Stimulated activated CD4-positive, alpha-beta T cell treated with anti-CD3 and anti-CD28 coated beads, Interleukin-4, amount 100 ng/mL, for 4 hours (primary cell): ENCODE data around the gene CARS2.
"Not testable (repeated sequence)": the region's sequence is repeated elsewhere in the genome, so short reads cannot be mapped to it uniquely, and the experiment has no call there.

Experiments used
- DNase-seq, 2 experiments: peaks; one replicate each; pipeline ENCODE4 v3.0.0-alpha.2; 2020

Gene CARS2

DNA sequence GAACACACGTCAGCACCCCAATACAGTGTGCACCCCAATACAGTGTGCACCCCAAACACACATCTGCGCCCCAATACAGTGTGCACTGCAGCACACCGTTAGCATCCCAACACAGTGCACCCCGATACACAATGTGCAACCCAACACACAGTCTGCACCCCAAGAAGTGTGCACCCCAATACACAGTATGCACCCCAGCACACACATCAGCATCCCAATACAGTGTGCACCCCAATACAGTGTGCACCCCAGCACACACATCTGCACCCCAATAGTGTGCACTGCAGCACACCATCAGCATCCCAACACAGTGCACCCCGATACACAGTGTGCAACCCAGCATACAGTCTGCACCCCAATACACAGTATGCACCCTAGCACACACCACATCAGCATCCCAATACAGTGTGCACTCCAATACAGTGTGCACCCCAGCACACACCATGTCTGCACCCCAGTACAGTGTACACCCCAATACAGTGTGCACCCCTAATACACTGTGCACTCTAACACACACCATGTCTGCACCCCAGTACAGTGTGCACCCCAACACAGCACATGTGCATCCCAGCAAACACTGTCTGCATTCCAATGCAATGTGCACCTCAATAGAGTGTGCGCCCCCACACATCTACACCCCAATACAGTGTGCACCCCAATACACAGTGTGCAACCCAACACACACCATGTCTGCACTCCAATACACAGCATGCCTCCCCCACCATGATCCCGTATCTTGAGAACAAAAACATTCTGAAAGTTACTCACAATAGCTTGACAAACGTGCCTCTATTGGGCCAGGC is 855 bp upstream of the CARS2 start:
- no peak for DNase-seq

DNA sequence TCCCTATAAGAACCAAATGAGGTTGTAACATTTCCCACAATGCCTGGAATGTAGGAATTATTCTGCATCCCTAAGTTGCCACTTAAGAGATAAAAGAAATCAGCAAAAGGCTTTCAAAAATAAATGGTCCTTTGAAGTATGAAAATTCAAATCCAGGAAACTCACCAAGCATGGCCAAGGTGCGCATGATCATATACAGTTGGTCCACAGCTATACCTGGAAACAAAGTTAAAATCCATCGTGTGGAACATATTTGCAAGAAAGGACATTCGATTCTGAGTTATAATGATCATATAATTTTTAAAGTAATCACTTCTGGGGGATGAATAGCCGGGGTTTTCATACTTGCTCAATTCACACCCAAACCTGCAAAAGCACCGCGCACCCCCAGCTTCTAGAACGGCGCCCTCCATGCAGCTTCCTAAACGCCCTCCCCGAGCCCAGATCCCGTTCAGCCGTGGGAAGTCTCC is 525 bp downstream of the CARS2 start:
- DNase-seq, result no peak

DNA sequence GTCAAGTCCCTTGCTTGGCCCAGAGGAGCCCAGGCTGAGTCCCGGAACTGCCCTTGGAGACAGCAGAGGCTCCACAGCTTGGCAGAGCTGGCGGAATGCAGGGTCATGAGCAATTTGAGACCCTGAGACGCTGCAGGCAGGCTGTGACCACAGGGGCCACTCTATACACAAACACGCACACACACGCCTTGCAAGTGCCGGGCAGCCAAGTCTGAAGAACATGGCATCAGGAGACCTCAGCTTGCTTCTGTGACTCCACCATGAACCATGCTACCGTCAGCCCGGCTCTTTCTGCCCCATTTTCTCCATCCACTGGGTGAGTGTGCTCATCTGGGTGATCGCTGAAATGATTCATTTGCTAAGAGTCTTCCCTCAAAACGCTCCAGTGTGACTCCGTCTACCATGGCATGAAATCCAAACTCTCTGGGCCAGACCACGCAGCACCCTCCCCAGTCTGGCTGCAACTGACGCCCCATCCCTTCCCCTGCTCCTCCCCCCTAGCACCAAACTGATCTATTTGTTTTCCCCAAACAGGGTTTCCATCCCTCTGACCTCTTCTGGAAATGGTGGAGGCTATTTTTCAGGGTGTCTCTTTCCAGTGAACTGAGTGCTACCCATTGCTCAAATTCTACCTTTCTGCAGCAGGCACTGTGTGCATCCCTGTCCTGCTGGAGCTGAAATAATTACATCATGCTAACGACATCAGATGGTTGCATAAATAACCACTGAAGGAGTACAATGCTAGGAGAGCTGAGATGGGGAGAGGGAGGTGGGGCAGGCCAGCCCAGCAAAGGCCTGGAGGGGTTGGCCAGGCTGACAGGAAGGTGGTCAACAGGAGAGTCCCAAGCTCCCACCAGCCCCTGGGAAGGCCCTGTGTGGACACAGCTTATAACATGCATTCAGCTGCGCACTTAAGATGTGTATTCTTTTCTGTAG is 3.1 kb downstream of the CARS2 start:
- no peak for DNase-seq

GRCh38 chr13:110702089-110702488 is 3.8 kb downstream of the CARS2 start:
- no peak for DNase-seq

GRCh38 chr13:110701061-110701460 is 4.9 kb downstream of the CARS2 start:
- not testable (repeated sequence) for DNase-seq

DNA sequence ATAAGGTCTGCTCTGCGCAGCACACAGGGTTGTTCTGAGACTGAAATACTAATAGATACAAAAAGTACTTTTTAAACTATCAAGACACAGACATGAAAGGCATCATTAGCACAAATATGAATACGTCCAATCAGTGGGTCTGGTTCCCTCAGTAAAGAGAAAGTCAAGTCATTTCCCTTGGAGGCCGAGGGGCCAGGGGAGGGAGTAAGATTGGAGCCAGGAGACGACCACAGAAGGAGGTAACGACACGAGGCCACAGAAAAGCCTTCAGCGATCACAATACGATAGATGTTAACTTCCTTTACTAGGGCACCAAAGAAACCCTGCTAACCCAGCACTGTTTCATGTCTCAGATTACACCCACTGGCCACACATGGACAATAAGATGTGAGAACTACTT is 5.3 kb downstream of the CARS2 start:
- DNase-seq, result no peak

DNA sequence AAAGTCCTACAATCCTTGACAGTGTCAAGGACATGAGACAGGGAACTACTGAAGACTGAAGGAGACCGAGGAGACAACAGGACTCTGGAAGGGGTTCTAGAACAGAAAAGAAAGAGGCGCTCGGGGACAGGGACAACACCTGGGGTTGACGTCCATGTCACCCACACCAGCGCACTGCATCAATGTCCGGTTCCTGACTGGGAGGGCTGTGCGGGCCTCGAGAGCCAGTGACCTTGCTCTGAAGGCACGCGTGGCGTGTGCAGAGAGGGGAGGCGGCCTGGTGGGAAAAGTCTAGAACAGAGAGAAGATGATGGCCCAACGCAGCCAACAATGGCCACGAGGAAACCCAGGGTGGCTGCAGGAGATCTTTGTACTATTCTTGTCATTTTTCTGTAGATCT is 5.7 kb downstream of the CARS2 start:
- no peak for DNase-seq

DNA sequence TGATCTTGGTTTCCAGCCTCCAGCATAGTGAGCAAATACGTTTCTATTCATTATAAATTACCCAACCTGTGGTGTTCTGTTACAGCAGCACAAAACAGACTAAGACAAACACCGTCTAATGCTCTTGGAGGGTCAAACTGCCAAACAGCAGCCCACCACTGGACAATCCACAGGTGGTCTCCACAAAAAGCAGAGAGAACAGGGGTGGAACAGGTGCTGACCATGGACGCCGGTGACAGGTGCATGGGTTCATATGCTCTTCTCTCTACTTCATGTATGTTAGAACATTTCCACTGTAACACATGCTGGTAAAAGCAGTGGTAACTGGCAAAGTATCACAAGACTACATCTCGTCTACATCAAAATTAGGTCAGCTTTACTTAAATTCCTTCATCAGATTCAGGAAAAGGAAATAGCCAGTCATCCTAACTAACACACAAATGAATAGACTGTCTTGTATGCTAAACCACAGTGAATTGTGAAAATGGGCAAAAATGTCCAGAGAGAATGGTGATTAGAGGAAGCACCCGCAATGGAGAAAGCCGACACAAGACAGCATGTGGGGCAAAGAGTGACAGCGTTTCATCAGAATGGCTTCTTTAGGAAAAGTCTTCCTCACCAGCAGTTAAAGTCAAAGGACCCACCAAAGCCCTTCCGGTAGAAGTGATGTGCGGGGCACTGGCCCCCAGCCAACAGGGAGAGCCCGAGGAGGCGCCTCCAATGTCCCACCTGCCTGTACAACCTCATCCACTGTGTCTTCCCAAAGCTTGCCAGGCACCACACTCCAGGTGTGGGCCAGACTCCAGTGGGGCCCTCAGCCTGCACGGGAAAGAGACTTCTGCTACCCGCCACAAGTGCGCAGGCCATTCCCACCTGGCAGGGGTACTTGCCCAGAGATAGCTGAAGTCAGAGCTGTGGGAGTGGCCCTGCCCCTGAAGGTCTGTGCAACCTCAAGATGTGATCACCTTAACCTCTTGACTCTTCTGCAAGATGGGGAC is 6.5 kb downstream of the CARS2 start:
- DNase-seq, result no peak

GRCh38 chr13:110698689-110699088 is 7.2 kb downstream of the CARS2 start:
- no peak for DNase-seq

GRCh38 chr13:110697842-110698241 is 8.1 kb downstream of the CARS2 start:
- no peak for DNase-seq

- DNase-seq, result no peak
These were observed 9.1 kb downstream of the CARS2 start for GRCh38 chr13:110696776-110697175.

GRCh38 chr13:110695774-110696173 is 10.1 kb downstream of the CARS2 start:
- DNase-seq, result not testable (repeated sequence)

DNA sequence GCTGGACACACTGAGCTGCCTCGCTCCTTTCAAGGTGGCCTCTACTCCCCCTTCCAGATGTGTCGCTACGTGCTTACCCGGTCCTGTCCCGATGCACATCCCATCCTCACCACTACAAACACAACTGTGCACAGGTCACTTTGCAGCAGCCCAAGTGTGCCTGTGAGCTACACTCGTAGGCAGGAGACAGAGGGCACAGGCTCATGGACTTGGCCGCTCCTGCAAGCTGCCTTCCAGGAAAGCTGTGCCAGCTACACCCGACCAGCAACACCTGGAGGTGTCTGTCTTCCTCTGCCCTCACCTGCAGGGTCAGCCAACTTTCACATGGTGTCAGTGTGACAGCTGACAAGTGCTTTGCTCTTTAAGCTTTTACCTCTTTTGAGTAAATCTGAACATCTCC is 15.4 kb downstream of the CARS2 start:
- DNase-seq, result no peak

GRCh38 chr13:110689711-110690110 is 16.2 kb downstream of the CARS2 start:
- DNase-seq, result no peak

DNA sequence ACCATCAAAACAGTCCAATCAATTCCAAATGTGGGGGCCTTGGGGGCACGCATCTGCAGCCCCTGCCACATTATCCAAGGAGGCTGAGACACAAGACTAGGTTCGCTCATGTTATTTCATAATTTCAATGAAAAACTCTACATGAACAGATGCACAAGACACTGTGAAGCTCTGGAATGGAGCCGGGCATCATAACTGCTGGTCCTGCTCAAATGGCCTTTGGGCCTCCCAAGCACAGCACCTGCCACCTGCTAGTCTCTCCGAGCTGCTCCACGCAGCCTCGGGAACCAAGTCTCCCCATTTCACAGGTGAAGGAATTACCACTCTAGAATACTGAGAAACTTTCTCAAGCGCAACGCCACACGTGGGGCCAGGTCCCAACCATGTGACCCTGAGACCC is 16.9 kb downstream of the CARS2 start:
- DNase-seq, result no peak

- DNase-seq, result no peak
These were observed 18.2 kb downstream of the CARS2 start for GRCh38 chr13:110687736-110688135.

GRCh38 chr13:110685305-110686020 is 20.5 kb downstream of the CARS2 start:
- DNase-seq, result no peak

GRCh38 chr13:110684388-110685056 is 21.4 kb downstream of the CARS2 start:
- no peak for DNase-seq

DNA sequence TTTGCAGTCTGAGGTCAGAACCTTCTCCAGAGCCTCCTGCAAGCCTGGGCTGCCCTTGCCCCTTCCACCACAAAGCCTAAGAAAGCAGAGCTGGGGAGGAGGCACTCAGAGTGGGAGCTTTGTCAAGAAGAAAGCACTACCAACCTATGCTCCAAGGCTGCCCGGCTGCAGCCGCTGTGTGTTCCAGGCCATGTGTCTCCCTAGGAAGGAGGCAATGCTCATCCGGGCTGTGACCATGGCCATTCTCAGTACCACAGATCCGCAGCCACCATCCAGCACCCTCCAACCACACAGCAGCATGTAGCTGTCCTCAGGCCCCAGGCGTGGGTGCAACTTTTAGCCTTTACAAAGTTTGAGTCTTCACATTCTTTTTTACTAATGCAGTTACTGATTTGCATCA is 22.0 kb downstream of the CARS2 start:
- no peak for DNase-seq

- peak in 1 of 2 experiments; percentile 17 for DNase-seq
These were observed 22.6 kb downstream of the CARS2 start for GRCh38 chr13:110683203-110683883.

DNA sequence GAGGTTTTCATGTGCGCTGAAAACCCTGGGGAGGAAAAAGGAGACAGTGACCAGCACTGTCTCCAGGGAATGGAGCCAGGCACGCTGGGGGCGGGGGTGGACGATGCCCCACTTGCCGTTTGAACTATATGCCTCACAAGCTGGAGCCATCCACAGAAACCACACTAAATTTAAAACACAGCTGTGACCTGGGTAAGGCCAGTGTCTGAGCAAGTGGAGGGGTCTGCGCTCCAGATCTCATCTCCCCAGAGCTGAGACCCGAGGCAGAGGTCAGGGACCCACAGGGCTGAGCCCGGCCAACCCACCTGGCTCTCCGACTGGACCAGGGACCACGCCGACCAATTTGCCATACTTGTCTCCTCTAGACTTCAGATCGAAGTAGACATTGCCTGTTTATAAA is 23.2 kb downstream of the CARS2 start:
- no peak for DNase-seq
